Small intestine (tissue), 7 donors: Measurements from ENCODE around the gene IVL. TPM values are rescaled to one million over a fixed set of nuclear protein-coding genes. Genes with fewer than 3 reads are reported as not detected.

Experiments used
- DNase-seq, 2 donors: peaks; one replicate each; pipeline versions ENCODE4 v3.0.0 to v3.0.0-alpha.2; 2013
- FAIRE-seq: peaks from 2 replicates; lab custom pipeline; 2012; peaks lifted over from hg19 to GRCh38; lab: Jason Lieb, UNC
- H3K27ac ChIP-seq, 3 donors: one replicate each; pipeline ENCODE4 v1.5.1; 2013; ENCODE audit warnings: low read length in 2 of 3, mild to moderate bottlenecking in 2 of 3, control low read depth in 1 of 3, inconsistent platforms in 1 of 3, low read depth in 1 of 3, moderate library complexity in 1 of 3
- H3K27me3 ChIP-seq, 3 donors: one replicate each; pipeline ENCODE4 v1.6.1; 2013; ENCODE audit warnings: low read length in 3 of 3, inconsistent platforms in 1 of 3; ENCODE audit not compliant: control insufficient read depth in 3 of 3, insufficient read depth in 3 of 3
- H3K36me3 ChIP-seq, 3 donors: one replicate each; pipeline ENCODE4 v1.6.1; 2013; ENCODE audit warnings: low read length in 3 of 3, inconsistent platforms in 1 of 3, low read depth in 1 of 3, mild to moderate bottlenecking in 1 of 3, moderate library complexity in 1 of 3; ENCODE audit not compliant: control insufficient read depth in 3 of 3, insufficient read depth in 2 of 3
- H3K4me1 ChIP-seq, 3 donors: one replicate each; pipeline ENCODE4 v1.6.1; 2013; ENCODE audit warnings: low read length in 2 of 3, inconsistent platforms in 1 of 3, low read depth in 1 of 3, mild to moderate bottlenecking in 1 of 3, moderate library complexity in 1 of 3; ENCODE audit not compliant: control insufficient read depth in 3 of 3, insufficient read depth in 2 of 3
- H3K4me3 ChIP-seq, 3 donors: one replicate each; pipeline ENCODE4 v1.5.1; 2013; ENCODE audit warnings: low read length in 3 of 3, control low read depth in 1 of 3, inconsistent platforms in 1 of 3, low read depth in 1 of 3, mild to moderate bottlenecking in 1 of 3, moderate library complexity in 1 of 3
- H3K9me3 ChIP-seq, 2 donors: one replicate each; pipeline ENCODE4 v1.6.1; 2013; ENCODE audit warnings: low read depth in 1 of 2, low read length in 1 of 2; ENCODE audit not compliant: control insufficient read depth in 2 of 2, insufficient read depth in 1 of 2
- WGBS, 3 donors: extraction: QIAGEN DNeasy Blood & Tissue Kit; methylation state at CpG; one replicate each; pipeline ENCODE4 v1.1.7; 2013; 5-methylcytosine and 5-hydroxymethylcytosine counted together
- polyA plus RNA-seq, 4 donors: library from polyadenylated mRNA; stranded (reverse) in 3 of 4; unstranded in 1 of 4; fragments of 200-250 nt in 3 of 4; fragments of 120-200 nt in 1 of 4; gene quantifications; one replicate each; pipeline versions ENCODE4 v1.2.1 to v1.2.3, GENCODE V29; 2013
- donor health status: healthy with polysubstance abuse.
- donor health status: control.
- donor health status: control.
- donor health status: Bipolar disorder and iron deficiency.
- donor health status: healthy.

The IVL gene
- polyA plus RNA-seq, 4 donors: 0.03 to 0.45 TPM; not detected in 2

DNA sequence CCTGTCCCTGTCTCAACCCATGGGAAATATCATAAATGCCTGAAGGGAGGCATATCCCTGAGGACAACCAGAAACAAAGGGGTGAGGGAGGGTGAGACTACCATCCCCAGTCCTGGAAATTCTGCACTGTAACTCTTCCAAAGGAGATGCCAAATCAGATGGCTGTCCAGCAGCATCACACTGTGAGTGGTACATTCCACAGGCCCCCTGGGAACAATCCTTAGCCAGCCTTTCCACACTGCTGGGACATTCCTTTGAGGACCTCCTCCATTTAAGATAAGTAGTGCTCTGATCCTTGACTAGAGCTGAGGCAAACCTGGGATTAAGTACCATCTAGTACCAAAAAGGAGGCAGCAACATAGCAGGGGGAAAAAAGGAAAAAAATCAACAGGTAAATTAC lies 10.7 kb downstream of the IVL start:
- DNase-seq (no peak), FAIRE-seq (no peak)
- Histone ChIP-seq H3K36me3 (no peaks in the 10 kb centered on the region), H3K4me1 (no peaks in the 10 kb centered on the region), H3K4me3 (no peak overlapping the region), H3K9me3 (no peaks in the 10 kb centered on the region), H3K27me3 (peaks cover 0 to 2% (median under 1%) of the 10 kb centered on the region in 3 donors), H3K27ac (no peak overlapping the region)

DNA sequence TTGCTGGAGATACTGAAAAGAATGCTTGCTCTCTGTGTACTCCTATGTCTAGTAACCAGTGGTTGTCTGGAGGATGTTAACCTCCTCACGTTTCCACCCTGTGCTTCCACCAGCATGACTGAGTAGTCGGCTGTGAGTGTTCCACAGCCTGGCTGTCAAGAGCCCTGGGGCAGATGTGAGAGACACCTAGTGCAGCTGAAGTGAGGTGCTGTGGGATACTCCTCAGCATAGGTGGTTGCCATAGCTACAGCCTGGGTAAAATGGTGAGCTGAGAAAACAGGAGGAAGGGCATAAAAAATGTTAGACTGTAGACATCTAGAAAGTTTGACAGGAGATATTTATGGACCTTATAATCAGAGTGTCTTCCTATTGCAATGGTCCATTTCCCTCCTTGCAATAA lies 15.8 kb downstream of the IVL start:
- WGBS, 3 donors: 45 to 58% (median 55%) methylated on average over 2 of the region's 2 CpGs
- Histone ChIP-seq H3K36me3 (no peaks in the 10 kb centered on the region), H3K27me3 (peaks cover 0 to 2% (median 0%) of the 10 kb centered on the region in 3 donors), H3K4me3 (no peak overlapping the region), H3K27ac (no peak overlapping the region), H3K9me3 (peaks cover 0 to 6% of the 10 kb centered on the region in 2 donors), H3K4me1 (no peaks in the 10 kb centered on the region)
- DNase-seq (no peak), FAIRE-seq (no peak)

DNA sequence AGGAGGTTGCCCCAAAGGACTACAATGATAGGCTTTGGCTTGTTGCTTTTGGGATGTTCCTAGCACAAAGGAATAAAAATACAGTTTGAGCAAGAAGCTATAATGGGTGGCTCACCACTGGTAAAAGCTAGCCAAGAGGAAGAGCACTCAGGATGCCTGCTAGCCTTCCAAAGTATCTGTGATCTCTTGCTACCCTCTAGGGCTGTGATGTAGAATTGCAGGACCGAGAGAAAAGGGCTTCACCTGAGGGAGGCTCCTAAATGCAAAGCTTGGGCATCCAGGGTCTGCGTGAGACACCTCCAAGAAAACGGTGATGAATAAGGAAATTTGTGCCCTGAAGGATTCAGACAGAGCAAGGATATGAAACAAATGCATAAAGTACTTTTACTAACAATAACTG lies 17.7 kb downstream of the IVL start:
- no peak overlapping the region for H3K4me3 ChIP-seq
- WGBS, 3 donors: 66 to 69% (median 68%) methylated on average over 3 of the region's 3 CpGs
- FAIRE-seq: no peak
- H3K9me3 ChIP-seq: peaks cover 0 to 6% of the 10 kb centered on the region in 2 donors
- no peaks in the 10 kb centered on the region for H3K36me3 ChIP-seq
- H3K4me1 ChIP-seq: no peaks in the 10 kb centered on the region
- peaks cover 0 to 2% (median 0%) of the 10 kb centered on the region in 3 donors for H3K27me3 ChIP-seq
- no peak overlapping the region for H3K27ac ChIP-seq
- DNase-seq: no peak

- no peak for FAIRE-seq
- peaks cover 0 to 2% (median 0%) of the 10 kb centered on the region in 3 donors for H3K27me3 ChIP-seq
- no peak overlapping the region for H3K4me3 ChIP-seq
- DNase-seq: no peak
- 18 to 67% (median 33%) methylated on average over 3 of the region's 3 CpGs for WGBS, 3 donors
- no peaks in the 10 kb centered on the region for H3K4me1 ChIP-seq
- H3K36me3 ChIP-seq: no peaks in the 10 kb centered on the region
- peaks cover 0 to 6% of the 10 kb centered on the region in 2 donors for H3K9me3 ChIP-seq
- H3K27ac ChIP-seq: no peak overlapping the region
These were observed 20.3 kb downstream of the IVL start for GRCh38 chr1:152928671-152929070.

- no peak overlapping the region for H3K4me3 ChIP-seq
- 69 to 70% (median 69%) methylated on average over 4 of the region's 4 CpGs for WGBS, 3 donors
- no peak overlapping the region for H3K27ac ChIP-seq
- FAIRE-seq (no peak), DNase-seq (no peak)
- H3K4me1 ChIP-seq: no peaks in the 10 kb centered on the region
- no peaks in the 10 kb centered on the region for H3K9me3 ChIP-seq
- no peaks in the 10 kb centered on the region for H3K36me3 ChIP-seq
- H3K27me3 ChIP-seq: peaks cover 0 to 2% (median 0%) of the 10 kb centered on the region in 3 donors
These were observed 23.9 kb downstream of the IVL start for GRCh38 chr1:152932170-152932811.

- Histone ChIP-seq H3K27me3 (peaks cover 0 to 2% (median 0%) of the 10 kb centered on the region in 3 donors), H3K36me3 (no peaks in the 10 kb centered on the region), H3K4me1 (no peaks in the 10 kb centered on the region), H3K9me3 (no peaks in the 10 kb centered on the region), H3K4me3 (no peak overlapping the region), H3K27ac (no peak overlapping the region)
- FAIRE-seq: no peak
- no peak for DNase-seq
- WGBS, 3 donors: 56 to 77% (median 65%) methylated on average over 2 of the region's 2 CpGs
These were observed 24.9 kb downstream of the IVL start for GRCh38 chr1:152933196-152933595.

DNA sequence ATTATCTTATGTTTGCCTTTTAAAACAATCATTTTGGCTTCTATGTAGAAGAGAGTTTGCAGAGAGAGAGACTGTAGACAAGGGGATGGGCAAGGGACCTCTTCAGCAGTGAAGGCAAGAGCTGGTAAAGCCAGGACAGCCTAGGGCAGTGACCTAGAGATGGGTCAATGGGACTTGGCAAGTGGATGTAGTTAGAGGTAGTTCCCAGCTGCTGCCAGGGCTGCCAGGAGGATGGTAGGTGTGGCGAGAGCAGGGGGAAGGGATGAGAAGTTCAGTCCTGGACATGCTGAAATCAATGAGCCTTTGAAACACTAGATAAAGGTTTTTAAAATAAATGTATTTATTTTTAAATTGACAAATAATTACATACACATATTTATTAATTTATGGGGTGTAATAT lies 32.3 kb downstream of the IVL start:
- Histone ChIP-seq H3K27ac (no peak overlapping the region), H3K36me3 (no peaks in the 10 kb centered on the region), H3K9me3 (no peaks in the 10 kb centered on the region), H3K4me1 (no peaks in the 10 kb centered on the region), H3K4me3 (no peak overlapping the region), H3K27me3 (no peaks in the 10 kb centered on the region)
- WGBS, 3 donors: 74 to 87% (median 85%) methylated on average over 1 of the region's 1 CpG
- DNase-seq (no peak), FAIRE-seq (no peak)

GRCh38 chr1:152941037-152941711 lies 32.8 kb downstream of the IVL start:
- Histone ChIP-seq H3K27ac (no peak overlapping the region), H3K9me3 (no peaks in the 10 kb centered on the region), H3K4me1 (no peaks in the 10 kb centered on the region), H3K27me3 (no peaks in the 10 kb centered on the region), H3K36me3 (no peaks in the 10 kb centered on the region), H3K4me3 (no peak overlapping the region)
- FAIRE-seq (no peak), DNase-seq (no peak)
- 49 to 67% (median 60%) methylated on average over 8 of the region's 8 CpGs for WGBS, 3 donors
